VCaP (cell line): ENCODE measurements around the gene OXCT1.
"Not testable (repeated sequence)": the region's sequence is repeated elsewhere in the genome, so short reads cannot be mapped to it uniquely, and the experiment has no call there.

ENCODE experiments used
- H3K27ac ChIP-seq: fragments of 450-650 bp; 2 replicates; pipeline ENCODE4 v1.5.1; 2017
- TF ChIP-seq, protein P1 (sequence below): fragments of 450-650 bp; conservative IDR thresholded peaks from 2 replicates; pipeline ENCODE4 v1.5.1; 2017; ENCODE audit warnings: mild to moderate bottlenecking, moderate library complexity

Gene OXCT1

DNA sequence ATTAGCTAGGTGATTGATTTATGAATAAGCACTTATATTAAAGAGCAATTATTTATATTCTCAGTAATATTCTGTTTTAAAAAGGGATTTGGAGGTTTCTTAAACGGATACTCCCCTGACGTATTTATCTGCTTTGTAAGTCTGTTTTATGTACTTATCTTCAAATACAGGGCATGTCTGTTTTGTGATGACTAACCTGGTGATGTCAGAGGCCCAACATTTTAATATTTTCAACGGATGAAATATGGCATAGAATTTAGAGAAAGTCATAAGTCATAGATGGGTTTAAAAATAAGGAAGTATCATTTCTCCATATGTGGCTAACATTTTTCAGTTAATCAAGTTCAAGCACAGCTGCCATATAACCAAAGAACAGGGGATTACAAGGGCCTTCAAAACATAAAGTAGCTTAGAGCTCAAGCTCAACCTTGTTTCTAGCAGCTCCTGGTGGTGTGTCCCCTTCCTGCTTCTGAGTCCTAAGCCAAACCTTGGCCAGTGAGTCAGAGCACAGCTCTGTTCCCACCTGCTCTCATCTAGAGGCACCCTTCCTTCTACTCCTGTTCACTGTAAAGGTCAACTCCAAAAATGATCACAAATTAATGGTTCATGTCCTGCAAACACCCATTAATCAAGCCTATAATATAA is 131.4 kb downstream of the OXCT1 start:
- no peak overlapping the region for H3K27ac ChIP-seq
- TF ChIP-seq, protein P1, sequence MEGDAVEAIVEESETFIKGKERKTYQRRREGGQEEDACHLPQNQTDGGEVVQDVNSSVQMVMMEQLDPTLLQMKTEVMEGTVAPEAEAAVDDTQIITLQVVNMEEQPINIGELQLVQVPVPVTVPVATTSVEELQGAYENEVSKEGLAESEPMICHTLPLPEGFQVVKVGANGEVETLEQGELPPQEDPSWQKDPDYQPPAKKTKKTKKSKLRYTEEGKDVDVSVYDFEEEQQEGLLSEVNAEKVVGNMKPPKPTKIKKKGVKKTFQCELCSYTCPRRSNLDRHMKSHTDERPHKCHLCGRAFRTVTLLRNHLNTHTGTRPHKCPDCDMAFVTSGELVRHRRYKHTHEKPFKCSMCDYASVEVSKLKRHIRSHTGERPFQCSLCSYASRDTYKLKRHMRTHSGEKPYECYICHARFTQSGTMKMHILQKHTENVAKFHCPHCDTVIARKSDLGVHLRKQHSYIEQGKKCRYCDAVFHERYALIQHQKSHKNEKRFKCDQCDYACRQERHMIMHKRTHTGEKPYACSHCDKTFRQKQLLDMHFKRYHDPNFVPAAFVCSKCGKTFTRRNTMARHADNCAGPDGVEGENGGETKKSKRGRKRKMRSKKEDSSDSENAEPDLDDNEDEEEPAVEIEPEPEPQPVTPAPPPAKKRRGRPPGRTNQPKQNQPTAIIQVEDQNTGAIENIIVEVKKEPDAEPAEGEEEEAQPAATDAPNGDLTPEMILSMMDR, result no peak

DNA sequence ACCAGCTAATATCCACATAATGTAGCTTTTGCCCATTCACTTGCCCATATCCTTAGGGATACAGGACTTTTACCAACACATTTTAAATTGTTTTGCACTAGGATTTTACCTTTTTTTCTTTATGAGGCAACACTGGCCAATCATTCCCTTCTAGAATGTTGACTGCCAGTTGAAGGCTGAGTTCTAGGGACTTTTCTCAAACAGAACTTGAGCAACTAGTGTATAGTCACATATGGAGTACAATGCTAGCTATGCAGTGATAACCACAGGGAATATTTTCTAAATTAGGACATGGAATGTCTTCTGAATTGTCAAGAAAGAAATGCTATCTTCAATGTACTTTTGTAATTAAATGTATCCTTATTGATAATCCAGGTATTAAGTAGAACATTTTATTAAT is 133.6 kb downstream of the OXCT1 start:
- TF ChIP-seq, protein P1, result no peak
- no peak overlapping the region for H3K27ac ChIP-seq

DNA sequence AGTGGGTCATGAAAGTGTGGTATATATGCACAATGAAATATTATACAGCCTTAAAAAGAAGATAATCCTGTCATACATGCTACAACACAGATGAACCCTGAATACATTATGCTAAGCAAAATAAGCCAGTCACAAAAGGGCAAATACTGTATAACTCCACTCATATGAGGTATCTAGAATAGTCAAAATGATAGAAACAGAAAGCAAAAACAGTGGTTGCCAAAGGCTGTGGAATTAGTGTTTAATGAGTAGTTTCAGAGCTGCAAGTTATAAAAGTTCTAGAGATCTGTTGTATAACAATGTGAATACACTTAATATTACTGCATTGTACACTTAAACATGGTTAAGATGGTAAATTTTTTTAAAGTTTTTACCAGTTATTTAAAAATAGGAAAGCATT is 135.0 kb downstream of the OXCT1 start:
- TF ChIP-seq, protein P1, result no peak
- H3K27ac ChIP-seq, result no peak overlapping the region

DNA sequence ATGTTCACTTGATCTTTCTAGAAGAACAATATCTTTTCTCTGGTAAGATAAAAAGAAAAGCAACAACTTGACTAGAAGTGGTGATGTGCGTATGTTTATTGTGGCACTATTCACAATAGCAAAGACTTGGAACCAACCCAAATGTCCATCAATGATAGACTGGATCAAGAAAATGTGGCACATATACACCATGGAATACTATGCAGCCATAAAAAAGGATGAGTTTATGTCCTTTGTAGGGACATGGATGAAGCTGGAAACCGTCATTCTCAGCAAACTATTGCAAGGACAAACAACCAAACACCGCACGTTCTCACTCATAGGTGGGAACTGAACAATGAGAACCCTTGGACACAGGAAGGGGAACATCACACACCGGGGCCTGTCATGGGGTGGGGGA is 140.8 kb downstream of the OXCT1 start:
- not testable (repeated sequence) for H3K27ac ChIP-seq

DNA sequence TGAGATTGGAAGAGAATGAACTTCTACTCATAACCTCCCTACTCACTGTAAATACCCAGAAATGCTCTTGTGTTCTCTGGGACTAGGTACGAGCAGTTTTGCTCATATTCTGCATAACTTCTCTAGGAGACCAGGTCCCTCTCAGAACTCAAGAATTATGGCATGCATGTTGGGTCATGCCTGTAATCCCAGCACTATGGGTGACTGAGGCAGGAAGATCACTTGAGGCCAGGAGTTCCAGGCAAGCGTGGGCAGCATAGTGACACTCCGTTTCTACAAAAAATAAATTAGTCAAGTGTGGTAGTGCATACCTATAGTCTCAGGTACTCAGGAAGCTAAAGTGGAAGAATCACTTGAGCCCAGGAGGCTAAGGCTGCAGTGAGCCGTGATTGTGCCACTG is 141.9 kb downstream of the OXCT1 start:
- TF ChIP-seq, protein P1, result no peak
- H3K27ac ChIP-seq, result no peak overlapping the region

DNA sequence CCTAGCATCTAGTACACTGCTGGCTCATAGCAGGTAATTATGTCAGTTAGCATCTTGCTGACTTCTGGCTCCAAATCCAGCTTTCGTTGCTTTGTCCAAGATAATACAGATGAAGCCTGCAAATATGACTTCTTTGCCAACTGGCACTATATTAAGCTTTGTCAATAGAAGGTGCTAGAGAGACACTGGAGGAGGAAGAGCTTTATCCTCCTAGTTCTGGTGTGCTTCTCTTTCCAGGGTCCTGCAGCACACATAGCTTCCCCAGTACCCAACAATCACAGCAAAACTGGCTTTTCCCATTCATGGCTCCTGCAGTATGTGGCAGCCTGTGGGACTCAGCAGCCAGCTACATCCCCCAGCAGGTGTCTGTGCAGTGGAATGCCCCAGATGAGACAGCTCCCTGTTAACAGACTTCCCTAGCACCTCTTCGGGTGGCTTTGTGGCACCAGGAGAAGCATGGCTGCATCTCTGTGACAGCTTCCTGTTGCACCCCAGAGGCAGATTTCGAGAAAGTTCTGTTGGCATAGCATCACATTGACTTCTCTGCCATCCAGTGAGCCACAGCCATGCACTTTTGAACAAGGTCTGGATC is 147.8 kb downstream of the OXCT1 start:
- TF ChIP-seq, protein P1, result peak; percentile 65
- H3K27ac ChIP-seq, result no peak overlapping the region

DNA sequence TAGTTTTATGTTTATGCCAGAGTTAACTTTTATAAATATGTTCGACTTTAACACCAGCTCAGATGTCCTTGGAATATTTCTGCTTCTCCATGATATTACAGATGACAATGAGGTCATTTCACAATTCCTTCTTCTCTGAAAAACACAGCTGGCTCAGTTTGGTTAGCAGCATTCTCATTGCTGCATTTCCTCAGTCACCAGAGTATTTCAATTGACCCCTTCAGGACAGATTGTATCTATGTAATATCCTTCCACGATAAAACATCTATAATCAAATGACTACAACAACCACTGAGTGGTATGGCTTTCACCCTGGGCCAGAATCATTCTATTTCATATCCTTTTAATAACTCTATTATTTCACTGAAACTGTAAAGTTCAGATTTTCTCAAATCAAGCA is 148.7 kb downstream of the OXCT1 start:
- TF ChIP-seq, protein P1, result no peak
- no peak overlapping the region for H3K27ac ChIP-seq

DNA sequence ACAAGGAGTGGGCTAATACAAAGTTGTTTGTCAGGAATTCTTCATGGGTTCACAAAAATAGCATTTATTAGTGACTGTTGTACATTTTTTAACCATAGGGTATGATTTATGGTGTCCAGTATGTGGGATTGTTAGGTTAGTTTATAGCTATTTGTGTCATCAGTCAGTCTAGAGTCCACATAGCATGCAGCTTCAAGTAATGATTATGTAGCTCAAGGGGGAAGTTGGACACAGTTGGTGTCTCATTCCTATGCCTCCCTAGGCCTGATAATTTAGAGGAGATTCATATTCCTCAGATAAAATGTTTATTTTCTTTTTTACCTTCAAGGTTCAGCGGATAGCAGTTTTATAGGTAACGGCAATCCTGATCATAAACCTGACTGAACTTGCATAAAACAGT is 153.8 kb downstream of the OXCT1 start:
- no peak overlapping the region for H3K27ac ChIP-seq
- TF ChIP-seq, protein P1, result no peak

DNA sequence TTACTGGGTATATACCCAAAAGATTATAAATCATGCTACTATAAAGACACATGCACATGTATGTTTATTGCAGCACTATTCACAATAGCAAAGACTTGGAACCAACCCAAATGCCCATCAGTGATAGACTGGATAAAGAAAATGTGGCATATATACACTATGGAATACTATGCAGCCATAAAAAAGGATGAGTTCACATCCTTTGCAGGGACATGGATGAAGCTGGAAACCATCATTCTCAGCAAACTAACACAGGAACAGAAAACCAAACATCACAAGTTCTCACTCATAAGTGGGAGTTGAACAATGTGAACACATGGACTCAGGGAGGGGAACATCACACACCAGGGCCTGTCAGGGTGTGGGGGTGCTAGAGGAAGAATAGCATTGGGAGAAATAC is 155.8 kb downstream of the OXCT1 start:
- not testable (repeated sequence) for H3K27ac ChIP-seq
